Fibroblast of skin of left biceps (primary cell): Measurements from ENCODE around the gene CPSF4L.

Experiments used
- DNase-seq, 2 experiments: peaks; one replicate each; pipeline ENCODE4 v3.0.0-alpha.2; 2013; ENCODE audit warnings: low read depth in 2 of 2

Gene CPSF4L

DNA sequence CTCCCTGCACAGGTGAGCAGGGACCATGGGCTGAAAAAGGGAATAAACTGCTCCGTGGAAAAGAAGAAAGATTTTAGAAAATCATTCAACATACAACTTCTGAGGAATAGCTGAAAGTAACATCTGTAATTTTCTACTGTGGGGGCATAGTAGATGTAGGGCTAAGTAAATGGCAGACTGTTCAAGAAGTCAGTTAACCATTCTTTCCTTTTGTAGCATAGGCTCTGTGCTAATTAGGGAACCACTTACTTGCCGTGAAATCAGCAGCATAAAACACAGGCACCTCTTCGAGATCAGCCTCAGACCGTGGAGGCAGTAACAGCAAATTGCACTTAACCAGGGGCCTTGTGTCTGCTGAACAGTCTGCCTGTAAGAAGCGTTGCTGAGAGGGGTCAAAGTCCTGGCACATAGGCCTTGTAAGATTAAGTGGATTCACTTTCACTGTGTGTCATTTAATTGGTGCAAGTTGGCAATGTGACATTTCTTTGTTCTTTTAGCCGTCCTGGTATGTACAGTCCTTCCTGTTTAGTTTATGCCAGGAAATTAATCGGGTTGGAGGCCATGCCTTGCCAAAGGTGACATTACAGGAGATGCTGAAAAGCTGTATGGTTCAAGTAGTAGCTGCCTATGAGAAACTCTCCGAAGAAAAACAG, 58.4 kb downstream of the CPSF4L start:
- DNase-seq: no peak

DNA sequence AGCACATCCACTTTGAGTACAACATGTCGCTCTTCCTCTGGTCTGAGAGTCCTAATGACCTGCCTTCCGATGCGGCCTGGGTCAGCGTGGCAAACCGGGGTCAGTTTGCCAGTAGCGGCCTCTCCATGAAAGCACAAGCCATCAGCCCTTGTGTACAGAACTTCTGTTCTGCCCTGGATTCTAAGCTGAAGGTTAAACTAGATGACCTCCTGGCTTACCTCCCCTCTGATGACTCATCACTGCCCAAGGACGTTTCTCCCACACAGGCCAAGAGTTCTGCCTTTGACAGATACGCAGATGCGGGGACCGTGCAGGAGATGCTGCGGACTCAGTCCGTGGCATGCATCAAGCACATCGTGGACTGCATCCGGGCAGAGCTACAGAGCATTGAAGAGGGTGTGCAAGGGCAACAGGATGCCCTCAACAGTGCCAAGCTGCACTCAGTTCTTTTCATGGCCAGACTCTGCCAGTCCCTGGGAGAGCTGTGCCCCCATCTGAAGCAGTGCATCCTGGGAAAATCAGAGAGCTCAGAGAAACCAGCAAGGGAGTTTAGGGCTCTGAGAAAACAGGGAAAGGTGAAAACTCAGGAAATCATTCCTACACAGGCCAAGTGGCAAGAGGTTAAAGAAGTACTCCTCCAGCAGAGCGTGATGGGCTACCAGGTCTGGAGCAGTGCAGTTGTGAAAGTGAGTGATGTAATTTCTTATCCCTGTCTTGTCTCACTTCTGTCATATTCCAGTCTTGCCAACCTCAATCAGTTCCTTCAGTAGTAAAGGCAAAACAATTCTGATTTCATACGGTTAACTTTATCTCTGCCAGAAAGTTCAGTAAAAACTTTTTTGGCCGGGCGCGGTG, 60.2 kb downstream of the CPSF4L start:
- DNase-seq: no peak

DNA sequence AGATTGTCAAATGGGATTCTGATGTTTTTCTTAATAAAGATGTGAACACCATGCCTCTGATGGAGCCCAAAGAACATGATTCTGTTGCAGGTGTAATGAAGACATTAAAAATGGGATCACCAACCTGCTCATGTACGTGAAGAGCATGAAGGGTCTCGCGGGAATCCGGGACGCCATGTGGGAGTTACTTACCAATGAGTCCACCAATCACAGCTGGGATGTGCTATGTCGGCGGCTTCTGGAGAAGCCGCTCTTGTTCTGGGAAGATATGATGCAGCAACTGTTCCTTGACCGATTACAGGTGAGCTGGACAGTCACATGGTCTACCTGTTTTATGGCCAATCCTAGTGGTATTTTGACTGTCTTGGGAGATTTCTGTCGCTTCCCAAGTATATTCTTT, 61.2 kb downstream of the CPSF4L start:
- no peak for DNase-seq

DNA sequence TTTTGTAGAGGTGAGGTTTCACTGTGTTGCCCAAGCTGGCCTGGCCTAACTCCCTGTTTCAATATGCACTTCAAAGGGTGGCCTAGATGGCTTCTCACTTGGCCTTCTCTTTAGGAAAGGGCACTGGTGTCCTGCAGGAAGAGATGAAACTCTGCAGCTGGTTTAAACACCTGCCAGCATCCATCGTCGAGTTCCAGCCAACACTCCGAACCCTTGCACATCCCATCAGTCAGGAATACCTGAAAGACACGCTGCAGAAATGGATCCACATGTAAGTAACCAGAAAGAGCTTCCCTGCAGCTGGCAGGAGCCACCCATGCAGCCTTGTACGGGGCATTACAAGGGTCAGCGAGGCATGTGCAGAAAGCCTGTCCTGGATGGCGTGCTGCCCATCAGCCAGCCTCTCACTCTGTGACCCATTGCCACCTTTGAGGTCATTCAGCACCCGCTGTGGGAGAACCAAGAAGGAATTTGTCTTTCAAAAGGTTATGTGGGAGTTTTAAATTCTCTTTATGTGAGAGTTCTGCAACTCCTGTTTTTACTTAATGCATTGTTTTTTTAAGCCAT, 61.8 kb downstream of the CPSF4L start:
- DNase-seq: no peak

DNA sequence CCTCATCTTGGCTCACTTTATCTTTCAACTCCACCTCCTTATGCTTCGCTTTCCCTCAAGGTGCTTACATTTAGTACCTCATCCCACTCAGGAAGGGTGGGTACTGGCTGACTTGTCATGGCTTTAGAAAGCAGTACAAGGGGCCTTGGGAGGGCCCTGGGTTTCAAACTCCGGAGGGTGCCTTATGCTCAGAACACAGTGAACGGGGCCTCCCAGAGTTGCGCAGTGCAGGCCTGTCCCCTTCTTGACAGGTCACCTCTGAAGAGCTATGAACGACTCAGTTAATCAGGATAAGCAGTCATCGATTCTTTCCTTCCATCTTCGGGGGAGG, 62.8 kb downstream of the CPSF4L start:
- no peak for DNase-seq
